B cell (primary cell): ENCODE results near the gene GDF9. TPM values are rescaled to one million over a fixed set of nuclear protein-coding genes. Genes with fewer than 3 reads are reported as not detected.

ENCODE experiments used
- ATAC-seq: fragments of 200-7000 bp; cut with Tn5 transposase; one replicate; pipeline ENCODE4 v1.10.0; 2021; ENCODE audit warnings: low read depth, mild to moderate bottlenecking, moderate number of reproducible peaks, moderate library complexity
- CTCF ChIA-PET: fragments of 350-600 bp; sonication (Branson Sonifier 250); formaldehyde crosslinking; loops from one replicate; lab custom pipeline; 2021; ENCODE audit warnings: antibody characterized with exemption, inconsistent platforms; lab: Charles Lee
- POLR2A ChIA-PET: fragments of 350-600 bp; sonication (Branson Sonifier 250); formaldehyde crosslinking; loops from one replicate; lab custom pipeline; 2021; ENCODE audit warnings: antibody characterized with exemption; lab: Charles Lee
- DNase-seq: peaks from one replicate; pipeline ENCODE4 v3.0.0; 2013
- H2AFZ ChIP-seq: 2 replicates; pipeline ENCODE4 v1.6.1; 2012; ENCODE audit warnings: mild to moderate bottlenecking, low read depth, low read length; ENCODE audit not compliant: insufficient read depth, poor library complexity, severe bottlenecking
- H3K27ac ChIP-seq, 2 donors: 1 replicate in 1 of 2; 2 replicates in 1 of 2; pipeline ENCODE4 v1.5.1; 2012 to 2013; ENCODE audit warnings: low read length in 2 of 2, mild to moderate bottlenecking in 2 of 2, moderate library complexity in 1 of 2
- H3K27me3 ChIP-seq, 4 experiments: fragments of 200-600 bp in 1 of 4; sonication (generic) in 1 of 4; replicated peaks in 1 of 4; 1 replicate in 2 of 4; 2 replicates in 2 of 4; pipeline versions ENCODE4 v1.6.1 to v1.7.0; 2013 to 2016; ENCODE audit warnings: low read length in 3 of 4, mild to moderate bottlenecking in 2 of 4, mixed read lengths in 1 of 4, moderate library complexity in 1 of 4; ENCODE audit not compliant: insufficient read depth in 4 of 4, control insufficient read depth in 3 of 4; ENCODE audit errors: control extremely low read depth in 1 of 4
- H3K36me3 ChIP-seq, 2 experiments: replicated peaks in 1 of 2; 1 replicate in 1 of 2; 2 replicates in 1 of 2; pipeline versions ENCODE4 v1.6.1 to v1.7.1; 2013; ENCODE audit warnings: low read length in 1 of 2; ENCODE audit not compliant: insufficient read depth in 2 of 2, control insufficient read depth in 1 of 2; ENCODE audit errors: control extremely low read depth in 1 of 2, extremely low read depth in 1 of 2
- H3K4me1 ChIP-seq, 2 donors: fragments of 200-600 bp in 1 of 2; sonication (generic) in 1 of 2; 1 replicate in 1 of 2; 2 replicates in 1 of 2; pipeline versions ENCODE4 v1.5.1 to v1.6.1; 2013 to 2017; ENCODE audit warnings: low read length in 2 of 2; ENCODE audit not compliant: control insufficient read depth in 2 of 2, insufficient read depth in 2 of 2
- H3K4me2 ChIP-seq: replicated peaks from 2 replicates; pipeline ENCODE3; 2012; ENCODE audit warnings: mild to moderate bottlenecking, low read depth, low read length; ENCODE audit not compliant: poor library complexity, severe bottlenecking
- H3K4me3 ChIP-seq, 5 experiments: fragments of 200-600 bp in 1 of 5; sonication (generic) in 1 of 5; 1 replicate in 3 of 5; 2 replicates in 2 of 5; pipeline versions ENCODE4 v1.5.1 to v1.7.0; 2011 to 2016; ENCODE audit warnings: low read length in 4 of 5, mild to moderate bottlenecking in 4 of 5, low read depth in 2 of 5, control low read depth in 1 of 5, moderate library complexity in 1 of 5; ENCODE audit not compliant: insufficient read depth in 1 of 5; ENCODE audit errors: control extremely low read depth in 1 of 5, extremely low read depth in 1 of 5
- H3K79me2 ChIP-seq: fragments of 200-600 bp; sonication (generic); one replicate; pipeline ENCODE4 v1.6.0; 2016; ENCODE audit warnings: low read length; ENCODE audit not compliant: control insufficient read depth, insufficient read depth
- H3K9ac ChIP-seq: fragments of 200-600 bp; sonication (generic); 2 replicates; pipeline ENCODE4 v1.6.1; 2017; ENCODE audit warnings: mild to moderate bottlenecking, low read length, moderate library complexity
- H3K9me3 ChIP-seq, 3 donors: one replicate each; pipeline versions ENCODE4 v1.6.1 to v1.7.1; 2013; ENCODE audit warnings: low read length in 2 of 3; ENCODE audit not compliant: control insufficient read depth in 2 of 3, insufficient read depth in 1 of 3; ENCODE audit errors: control extremely low read depth in 1 of 3
- H4K20me1 ChIP-seq: 2 replicates; pipeline ENCODE4 v1.6.0; 2012; ENCODE audit warnings: mild to moderate bottlenecking, low read length; ENCODE audit not compliant: insufficient read depth, control insufficient read depth, poor library complexity, severe bottlenecking
- H3K27ac Mint-ChIP-seq: one replicate; pipeline ENCODE4 v1.8.0; 2021; ENCODE audit warnings: mixed read lengths
- H3K27me3 Mint-ChIP-seq: one replicate; pipeline ENCODE4 v1.8.0; 2021; ENCODE audit warnings: mixed read lengths
- H3K4me1 Mint-ChIP-seq: one replicate; pipeline ENCODE4 v1.8.0; 2021; ENCODE audit warnings: mixed read lengths
- H3K4me3 Mint-ChIP-seq: one replicate; pipeline ENCODE4 v1.8.0; 2021; ENCODE audit warnings: mixed read lengths
- H3K9me3 Mint-ChIP-seq: one replicate; pipeline ENCODE4 v1.8.0; 2022; ENCODE audit warnings: mixed read lengths; ENCODE audit not compliant: insufficient read depth
- CTCF ChIP-seq: fragments of 200-600 bp; IDR thresholded peaks from one replicate; pipeline ENCODE4 v1.8.0; 2022; ENCODE audit warnings: antibody characterized with exemption, mild to moderate bottlenecking
- EZH2 ChIP-seq: IDR thresholded peaks from 2 replicates; pipeline ENCODE4 v1.6.1; 2012; ENCODE audit warnings: borderline replicate concordance, low read depth, mild to moderate bottlenecking, moderate library complexity, low read length; ENCODE audit not compliant: insufficient read depth, poor library complexity, severe bottlenecking
- WGBS: methylation state at CpG from one replicate; pipeline ENCODE4 v1.1.5; 2013; ENCODE audit warnings: missing lambda C conversion rate; ENCODE audit not compliant: insufficient coverage; 5-methylcytosine and 5-hydroxymethylcytosine counted together
- intact Hi-C: fragments of 100-400 bp; cut with micrococcal nuclease; formaldehyde crosslinking; loops from one replicate; pipeline ENCODE4 v1.10.0; 2022
- polyA plus RNA-seq: library from polyadenylated mRNA; depleted of rRNA; stranded (reverse); fragments of >200 nt; gene quantifications from 2 replicates; pipeline ENCODE4 v1.2.3, GENCODE V29; 2012
- total RNA-seq, 2 donors: library from RNA; stranded (reverse); fragments of 120-200 nt in 1 of 2; gene quantifications; 1 replicate in 1 of 2; 2 replicates in 1 of 2; pipeline versions ENCODE4 v1.2.3 to v1.2.4, GENCODE V29; 2013 to 2022

The GDF9 gene
- total and polyA plus RNA-seq, 2 donors (not counting 1 experiment from before 2014, with no cell fraction given) = 0.67 to 0.88 TPM

DNA sequence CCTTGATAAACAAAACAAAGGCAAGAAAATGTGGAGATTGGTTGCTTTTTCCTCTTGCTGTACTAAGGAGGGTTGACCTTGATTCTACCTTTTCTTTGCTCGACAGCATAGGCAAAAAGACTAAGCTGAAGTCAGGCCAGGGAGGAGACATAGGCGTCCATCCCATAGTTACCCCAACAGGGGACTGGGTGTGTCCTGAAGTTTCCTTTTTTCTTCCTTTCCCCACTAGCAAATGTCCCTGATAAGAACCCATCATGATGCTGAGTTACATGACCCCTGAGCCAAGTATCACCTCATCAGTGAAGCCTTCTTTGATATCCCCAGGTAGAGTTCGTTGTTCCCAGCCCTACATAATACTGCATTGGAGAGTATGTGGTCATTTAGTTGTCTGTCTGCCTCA is 26.0 kb downstream of the GDF9 start:
- ATAC-seq (no peak), DNase-seq (no peak)
- H3K79me2 ChIP-seq = no peaks in the 10 kb centered on the region
- peaks cover 0 to 4% (median 0%) of the 10 kb centered on the region in 3 donors for H3K9me3 ChIP-seq
- no peaks in the 10 kb centered on the region for H4K20me1 ChIP-seq
- ChIA-PET CTCF (interaction anchor here (1.0 kb wide), 1 partner anchor 11 kb away, joined by 3 read pairs; no protein-coding TSS in a partner anchor), POLR2A (interaction anchor here (1.0 kb wide), 1 partner anchor 9 kb away, joined by 3 read pairs; the partner anchor contains the start of gene SHROOM1)
- Mint-ChIP-seq H3K9me3 (no peaks in the 10 kb centered on the region), H3K4me1 (peaks cover 2% of the 10 kb centered on the region), H3K4me3 (no peak overlapping the region), H3K27me3 (no peaks in the 10 kb centered on the region), H3K27ac (no peak overlapping the region)
- no peak overlapping the region for H3K4me2 ChIP-seq
- H3K27me3 ChIP-seq = no peaks in the 10 kb centered on the region
- no peaks in the 10 kb centered on the region for H3K36me3 ChIP-seq
- no peak overlapping the region for H3K27ac ChIP-seq
- H2AFZ ChIP-seq = no peak overlapping the region
- no peak overlapping the region for H3K9ac ChIP-seq
- TF ChIP-seq EZH2 (no peak), CTCF (no peak)
- 92% methylated on average over 2 of the region's 3 CpGs for WGBS
- intact Hi-C loops = no loop called here
- H3K4me3 ChIP-seq = no peak overlapping the region
- H3K4me1 ChIP-seq = no peaks in the 10 kb centered on the region

- Histone ChIP-seq H3K36me3 (no peaks in the 10 kb centered on the region), H2AFZ (no peak overlapping the region), H3K79me2 (no peaks in the 10 kb centered on the region), H3K4me3 (no peak overlapping the region), H4K20me1 (no peaks in the 10 kb centered on the region), H3K4me1 (no peaks in the 10 kb centered on the region), H3K9ac (no peak overlapping the region), H3K4me2 (no peak overlapping the region), H3K9me3 (peaks cover 0 to 4% (median 0%) of the 10 kb centered on the region in 3 donors), H3K27me3 (no peaks in the 10 kb centered on the region), H3K27ac (no peak overlapping the region)
- ChIA-PET CTCF (interaction anchor here (1.0 kb wide), 1 partner anchor 10 kb away, joined by 3 read pairs; no protein-coding TSS in a partner anchor), POLR2A (interaction anchor here (1.0 kb wide), 1 partner anchor 9 kb away, joined by 3 read pairs; the partner anchor contains the start of gene SHROOM1)
- Mint-ChIP-seq H3K4me1 (peaks cover 2% of the 10 kb centered on the region), H3K27me3 (no peaks in the 10 kb centered on the region), H3K9me3 (no peaks in the 10 kb centered on the region), H3K27ac (no peak overlapping the region), H3K4me3 (no peak overlapping the region)
- no peak for ATAC-seq
- WGBS = 92% methylated on average over 5 of the region's 8 CpGs
- intact Hi-C loops = no loop called here
- no peak for TF ChIP-seq CTCF
- TF ChIP-seq EZH2 = no peak
- no peak for DNase-seq
Measured at GRCh38 chr5:132839426-132840301, 26.6 kb downstream of the GDF9 start.
